ENCODE results near the gene ATP10B. TPM values are rescaled to one million over a fixed set of nuclear protein-coding genes. Genes with fewer than 3 reads are reported as not detected.

Gene ATP10B
- total RNA-seq, 1 experiment from 2014 or later = 0.11 TPM

DNA sequence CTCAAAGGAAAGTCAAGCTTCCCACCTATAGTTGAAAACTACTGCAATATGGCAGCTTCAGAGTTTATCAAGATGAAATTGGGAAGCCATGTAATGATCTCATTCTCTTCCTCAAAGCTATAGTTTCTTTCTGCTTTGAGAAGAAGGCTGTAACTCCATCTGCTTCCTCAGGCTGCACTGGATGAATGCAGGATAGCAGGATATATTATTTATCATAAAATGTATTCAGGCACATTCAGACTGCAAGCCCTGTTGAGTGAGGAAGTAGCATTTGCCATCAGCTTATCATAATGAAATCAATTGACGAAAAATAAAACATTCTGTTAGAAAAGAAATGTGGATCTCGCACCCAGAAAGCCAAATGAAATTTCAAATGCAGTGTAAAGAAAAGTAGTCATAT lies 560 bp downstream of the ATP10B start:
- Mint-ChIP-seq H3K4me3 (no peak overlapping the region), H3K36me3 (no peaks in the 10 kb centered on the region), H3K27ac (no peak overlapping the region), H3K4me1 (no peaks in the 10 kb centered on the region), H3K27me3 (ENCODE audit: low read depth) (no peaks in the 10 kb centered on the region), H3K9me3 (peaks cover 6% of the 10 kb centered on the region; the same call in 1 of the 2 replicates)
- ChIA-PET CTCF (interaction anchor here (1.1 kb wide), 1 partner anchor 413 kb away, joined by 3 read pairs; no protein-coding TSS in a partner anchor), POLR2A (no interaction called here)
- ATAC-seq = no peak
- no peak for DNase-seq (ENCODE audit: low spot score)
- no peak for TF ChIP-seq NFYB (CRISPR knock-in tag; conservative IDR thresholded peaks at IDR 0.05; ENCODE audit: low read depth)
- TF ChIP-seq ZNF219 (CRISPR knock-in tag; IDR thresholded peaks at IDR 0.05; ENCODE audit: borderline replicate concordance) = no peak
- TF ChIP-seq, protein P1, sequence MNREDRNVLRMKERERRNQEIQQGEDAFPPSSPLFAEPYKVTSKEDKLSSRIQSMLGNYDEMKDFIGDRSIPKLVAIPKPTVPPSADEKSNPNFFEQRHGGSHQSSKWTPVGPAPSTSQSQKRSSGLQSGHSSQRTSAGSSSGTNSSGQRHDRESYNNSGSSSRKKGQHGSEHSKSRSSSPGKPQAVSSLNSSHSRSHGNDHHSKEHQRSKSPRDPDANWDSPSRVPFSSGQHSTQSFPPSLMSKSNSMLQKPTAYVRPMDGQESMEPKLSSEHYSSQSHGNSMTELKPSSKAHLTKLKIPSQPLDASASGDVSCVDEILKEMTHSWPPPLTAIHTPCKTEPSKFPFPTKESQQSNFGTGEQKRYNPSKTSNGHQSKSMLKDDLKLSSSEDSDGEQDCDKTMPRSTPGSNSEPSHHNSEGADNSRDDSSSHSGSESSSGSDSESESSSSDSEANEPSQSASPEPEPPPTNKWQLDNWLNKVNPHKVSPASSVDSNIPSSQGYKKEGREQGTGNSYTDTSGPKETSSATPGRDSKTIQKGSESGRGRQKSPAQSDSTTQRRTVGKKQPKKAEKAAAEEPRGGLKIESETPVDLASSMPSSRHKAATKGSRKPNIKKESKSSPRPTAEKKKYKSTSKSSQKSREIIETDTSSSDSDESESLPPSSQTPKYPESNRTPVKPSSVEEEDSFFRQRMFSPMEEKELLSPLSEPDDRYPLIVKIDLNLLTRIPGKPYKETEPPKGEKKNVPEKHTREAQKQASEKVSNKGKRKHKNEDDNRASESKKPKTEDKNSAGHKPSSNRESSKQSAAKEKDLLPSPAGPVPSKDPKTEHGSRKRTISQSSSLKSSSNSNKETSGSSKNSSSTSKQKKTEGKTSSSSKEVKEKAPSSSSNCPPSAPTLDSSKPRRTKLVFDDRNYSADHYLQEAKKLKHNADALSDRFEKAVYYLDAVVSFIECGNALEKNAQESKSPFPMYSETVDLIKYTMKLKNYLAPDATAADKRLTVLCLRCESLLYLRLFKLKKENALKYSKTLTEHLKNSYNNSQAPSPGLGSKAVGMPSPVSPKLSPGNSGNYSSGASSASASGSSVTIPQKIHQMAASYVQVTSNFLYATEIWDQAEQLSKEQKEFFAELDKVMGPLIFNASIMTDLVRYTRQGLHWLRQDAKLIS (CRISPR knock-in tag; IDR thresholded peaks at IDR 0.05; ENCODE audit: borderline replicate concordance) = no peak
- no peak for TF ChIP-seq GABPB1 (CRISPR knock-in tag; IDR thresholded peaks at IDR 0.05)
- TF ChIP-seq PRRX2 (CRISPR knock-in tag; IDR thresholded peaks at IDR 0.05) = no peak
- TF ChIP-seq ATF1 (CRISPR knock-in tag; IDR thresholded peaks at IDR 0.05) = no peak

DNA sequence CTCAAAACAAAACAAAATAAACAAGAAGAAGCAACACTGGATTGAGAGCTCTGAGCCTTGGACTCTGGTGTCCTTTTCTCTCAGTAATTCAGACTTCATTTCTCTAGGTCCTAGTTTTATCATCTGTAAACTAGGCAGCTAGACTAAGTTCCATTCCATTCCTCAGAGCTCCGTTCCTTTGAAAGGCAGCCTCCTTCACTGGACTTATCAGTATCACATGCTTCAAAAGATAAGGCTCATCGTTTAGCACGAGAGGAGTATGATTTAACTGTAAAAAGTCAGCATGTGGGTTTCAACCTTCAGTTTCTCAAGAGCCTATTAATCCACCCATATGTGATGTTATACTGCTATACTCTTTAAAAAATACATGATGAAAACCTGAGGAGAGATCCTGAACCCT lies 1.6 kb downstream of the ATP10B start:
- H3K9me3 Mint-ChIP-seq = peaks cover 6% of the 10 kb centered on the region; the same call in 1 of the 2 replicates
- no peak for DNase-seq (ENCODE audit: low spot score)
- no peak for ATAC-seq
- H3K4me3 Mint-ChIP-seq = no peak overlapping the region
- ChIA-PET CTCF (no interaction called here), POLR2A (no interaction called here)
- no peaks in the 10 kb centered on the region for H3K4me1 Mint-ChIP-seq
- TF ChIP-seq EMX1 (CRISPR knock-in tag; IDR thresholded peaks at IDR 0.05) (no peak), ZNF416 (CRISPR knock-in tag; IDR thresholded peaks at IDR 0.05) (no peak), KAT7 (CRISPR knock-in tag; IDR thresholded peaks at IDR 0.05; ENCODE audit: borderline replicate concordance) (no peak), JUN (CRISPR knock-in tag; IDR thresholded peaks at IDR 0.05) (no peak), ZNF121 (CRISPR knock-in tag; IDR thresholded peaks at IDR 0.05) (no peak), ETV6 (CRISPR knock-in tag; IDR thresholded peaks at IDR 0.05) (no peak), ZNF138 (CRISPR knock-in tag; conservative IDR thresholded peaks at IDR 0.05) (no peak), SMAD3 (CRISPR knock-in tag; IDR thresholded peaks at IDR 0.05; ENCODE audit: borderline replicate concordance) (no peak), NR3C1 (CRISPR knock-in tag; conservative IDR thresholded peaks at IDR 0.05; ENCODE audit: low read depth) (no peak), NFYB (CRISPR knock-in tag; conservative IDR thresholded peaks at IDR 0.05; ENCODE audit: low read depth) (no peak), ZNF219 (CRISPR knock-in tag; IDR thresholded peaks at IDR 0.05; ENCODE audit: borderline replicate concordance) (no peak), CREM (CRISPR knock-in tag; IDR thresholded peaks at IDR 0.05) (no peak), CREB1 (CRISPR knock-in tag; IDR thresholded peaks at IDR 0.05) (no peak), ZBTB21 (CRISPR knock-in tag; IDR thresholded peaks at IDR 0.05; ENCODE audit: borderline replicate concordance) (no peak), ZNF396 (CRISPR knock-in tag; IDR thresholded peaks at IDR 0.05; ENCODE audit: borderline replicate concordance) (no peak)
- TF ChIP-seq, protein P2, sequence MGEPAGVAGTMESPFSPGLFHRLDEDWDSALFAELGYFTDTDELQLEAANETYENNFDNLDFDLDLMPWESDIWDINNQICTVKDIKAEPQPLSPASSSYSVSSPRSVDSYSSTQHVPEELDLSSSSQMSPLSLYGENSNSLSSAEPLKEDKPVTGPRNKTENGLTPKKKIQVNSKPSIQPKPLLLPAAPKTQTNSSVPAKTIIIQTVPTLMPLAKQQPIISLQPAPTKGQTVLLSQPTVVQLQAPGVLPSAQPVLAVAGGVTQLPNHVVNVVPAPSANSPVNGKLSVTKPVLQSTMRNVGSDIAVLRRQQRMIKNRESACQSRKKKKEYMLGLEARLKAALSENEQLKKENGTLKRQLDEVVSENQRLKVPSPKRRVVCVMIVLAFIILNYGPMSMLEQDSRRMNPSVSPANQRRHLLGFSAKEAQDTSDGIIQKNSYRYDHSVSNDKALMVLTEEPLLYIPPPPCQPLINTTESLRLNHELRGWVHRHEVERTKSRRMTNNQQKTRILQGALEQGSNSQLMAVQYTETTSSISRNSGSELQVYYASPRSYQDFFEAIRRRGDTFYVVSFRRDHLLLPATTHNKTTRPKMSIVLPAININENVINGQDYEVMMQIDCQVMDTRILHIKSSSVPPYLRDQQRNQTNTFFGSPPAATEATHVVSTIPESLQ (CRISPR knock-in tag; IDR thresholded peaks at IDR 0.05) = no peak
- TF ChIP-seq, protein P3, sequence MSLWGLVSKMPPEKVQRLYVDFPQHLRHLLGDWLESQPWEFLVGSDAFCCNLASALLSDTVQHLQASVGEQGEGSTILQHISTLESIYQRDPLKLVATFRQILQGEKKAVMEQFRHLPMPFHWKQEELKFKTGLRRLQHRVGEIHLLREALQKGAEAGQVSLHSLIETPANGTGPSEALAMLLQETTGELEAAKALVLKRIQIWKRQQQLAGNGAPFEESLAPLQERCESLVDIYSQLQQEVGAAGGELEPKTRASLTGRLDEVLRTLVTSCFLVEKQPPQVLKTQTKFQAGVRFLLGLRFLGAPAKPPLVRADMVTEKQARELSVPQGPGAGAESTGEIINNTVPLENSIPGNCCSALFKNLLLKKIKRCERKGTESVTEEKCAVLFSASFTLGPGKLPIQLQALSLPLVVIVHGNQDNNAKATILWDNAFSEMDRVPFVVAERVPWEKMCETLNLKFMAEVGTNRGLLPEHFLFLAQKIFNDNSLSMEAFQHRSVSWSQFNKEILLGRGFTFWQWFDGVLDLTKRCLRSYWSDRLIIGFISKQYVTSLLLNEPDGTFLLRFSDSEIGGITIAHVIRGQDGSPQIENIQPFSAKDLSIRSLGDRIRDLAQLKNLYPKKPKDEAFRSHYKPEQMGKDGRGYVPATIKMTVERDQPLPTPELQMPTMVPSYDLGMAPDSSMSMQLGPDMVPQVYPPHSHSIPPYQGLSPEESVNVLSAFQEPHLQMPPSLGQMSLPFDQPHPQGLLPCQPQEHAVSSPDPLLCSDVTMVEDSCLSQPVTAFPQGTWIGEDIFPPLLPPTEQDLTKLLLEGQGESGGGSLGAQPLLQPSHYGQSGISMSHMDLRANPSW (CRISPR knock-in tag; conservative IDR thresholded peaks at IDR 0.05; ENCODE audit: low read depth) = no peak
- TF ChIP-seq, protein P4, sequence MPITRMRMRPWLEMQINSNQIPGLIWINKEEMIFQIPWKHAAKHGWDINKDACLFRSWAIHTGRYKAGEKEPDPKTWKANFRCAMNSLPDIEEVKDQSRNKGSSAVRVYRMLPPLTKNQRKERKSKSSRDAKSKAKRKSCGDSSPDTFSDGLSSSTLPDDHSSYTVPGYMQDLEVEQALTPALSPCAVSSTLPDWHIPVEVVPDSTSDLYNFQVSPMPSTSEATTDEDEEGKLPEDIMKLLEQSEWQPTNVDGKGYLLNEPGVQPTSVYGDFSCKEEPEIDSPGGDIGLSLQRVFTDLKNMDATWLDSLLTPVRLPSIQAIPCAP (CRISPR knock-in tag; IDR thresholded peaks at IDR 0.05) = no peak
- TF ChIP-seq, protein P5, sequence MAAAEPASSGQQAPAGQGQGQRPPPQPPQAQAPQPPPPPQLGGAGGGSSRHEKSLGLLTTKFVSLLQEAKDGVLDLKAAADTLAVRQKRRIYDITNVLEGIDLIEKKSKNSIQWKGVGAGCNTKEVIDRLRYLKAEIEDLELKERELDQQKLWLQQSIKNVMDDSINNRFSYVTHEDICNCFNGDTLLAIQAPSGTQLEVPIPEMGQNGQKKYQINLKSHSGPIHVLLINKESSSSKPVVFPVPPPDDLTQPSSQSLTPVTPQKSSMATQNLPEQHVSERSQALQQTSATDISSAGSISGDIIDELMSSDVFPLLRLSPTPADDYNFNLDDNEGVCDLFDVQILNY (CRISPR knock-in tag; IDR thresholded peaks at IDR 0.05) = no peak
- H3K27ac Mint-ChIP-seq = no peak overlapping the region
- H3K36me3 Mint-ChIP-seq = no peaks in the 10 kb centered on the region
- H3K27me3 Mint-ChIP-seq (ENCODE audit: low read depth) = no peaks in the 10 kb centered on the region

Measured in WTC11 (cell line).